ENCODE data around the gene COL16A1.
A peak's percentile ranks its signal among the peaks of the same experiment; 100 is the strongest.

Gene COL16A1

GRCh38 chr1:31663622-31664452 is 40.0 kb downstream of the COL16A1 start:
- DNase-seq, result peak; percentile 29

DNA sequence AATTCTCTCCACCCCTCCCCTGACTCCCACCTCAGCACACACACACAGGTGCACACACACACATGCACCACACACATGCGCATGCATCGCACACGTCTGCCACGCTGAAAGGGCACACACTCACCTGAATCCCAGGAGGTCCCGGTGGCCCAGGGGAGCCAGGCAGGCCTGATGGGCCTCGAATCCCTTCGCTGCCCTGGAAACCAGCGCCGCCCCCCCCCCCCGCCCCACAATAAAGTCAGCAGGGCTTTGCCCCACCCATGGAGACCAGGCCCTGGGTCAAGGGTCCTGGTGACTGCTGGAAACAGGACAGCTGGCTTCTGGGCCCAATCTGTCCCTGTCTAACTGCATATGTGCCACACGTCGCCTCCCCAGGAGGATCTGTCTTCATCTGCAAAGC is 41.4 kb downstream of the COL16A1 start:
- no peak for DNase-seq

DNA sequence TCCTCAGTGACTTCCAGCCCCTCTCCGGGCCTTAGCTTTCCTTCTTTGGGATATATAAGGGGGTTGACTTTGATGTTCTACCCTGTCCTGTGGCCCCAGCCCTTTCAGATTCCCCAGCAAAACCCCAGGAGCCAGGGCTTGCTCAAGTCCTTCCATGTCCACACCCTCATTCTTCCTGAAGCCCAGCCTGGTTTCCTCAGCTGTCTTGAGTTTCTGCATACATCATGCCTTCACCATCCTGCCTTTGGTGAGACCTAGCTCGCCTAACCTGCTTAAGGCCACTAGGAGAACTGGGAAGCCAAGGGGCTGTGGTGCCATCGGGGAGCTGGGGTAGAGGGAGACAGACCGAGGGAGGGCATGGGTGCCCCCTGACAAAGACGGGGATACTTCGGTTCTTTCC is 42.0 kb downstream of the COL16A1 start:
- DNase-seq, result no peak

- DNase-seq, result no peak
Observed at GRCh38 chr1:31660871-31661455, 42.9 kb downstream of the COL16A1 start.

DNA sequence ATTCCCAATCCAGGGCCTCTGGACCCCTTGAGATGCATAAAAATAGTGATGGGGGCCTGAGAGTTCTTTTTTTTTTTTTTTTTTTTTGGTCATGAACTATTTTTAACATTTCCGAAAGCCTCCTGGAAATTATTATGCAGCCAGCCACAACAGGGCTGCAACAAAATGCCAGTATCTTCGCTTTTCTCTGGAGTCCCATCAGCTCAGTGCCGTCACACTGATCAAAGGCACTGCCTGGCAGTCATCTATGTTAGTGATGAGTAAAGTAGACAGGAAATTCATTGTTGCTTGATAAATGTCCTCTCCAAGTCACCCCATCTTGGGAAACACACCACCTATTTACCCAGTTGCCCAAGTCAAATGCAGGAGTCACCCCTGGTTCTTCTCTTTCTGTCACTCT is 43.9 kb downstream of the COL16A1 start:
- no peak for DNase-seq

- DNase-seq, result no peak
Observed at GRCh38 chr1:31658721-31659120, 45.1 kb downstream of the COL16A1 start.

- DNase-seq, result no peak
Observed at GRCh38 chr1:31657972-31658510, 45.8 kb downstream of the COL16A1 start.

GRCh38 chr1:31657020-31657804 is 46.6 kb downstream of the COL16A1 start:
- no peak for DNase-seq

DNA sequence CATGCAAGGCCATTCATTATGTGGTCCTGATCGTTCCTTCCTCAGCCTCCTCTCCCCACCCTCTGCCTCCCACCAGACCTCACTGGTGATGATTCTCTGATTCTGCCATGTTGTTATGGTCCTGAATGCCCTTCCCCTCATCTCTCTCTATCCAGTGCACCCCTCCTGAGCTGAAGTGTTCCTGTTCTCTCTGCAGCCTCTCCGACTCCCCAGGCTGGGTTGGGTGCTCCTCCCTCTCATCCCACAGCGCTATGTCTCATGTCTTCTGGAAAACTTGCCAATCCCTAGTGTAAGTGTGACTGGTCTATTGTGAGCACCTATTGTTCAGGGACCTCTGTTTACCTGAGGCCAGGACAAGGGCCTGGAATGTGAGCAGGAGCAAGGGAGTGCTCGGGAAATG is 48.1 kb downstream of the COL16A1 start:
- DNase-seq, result no peak

DNA sequence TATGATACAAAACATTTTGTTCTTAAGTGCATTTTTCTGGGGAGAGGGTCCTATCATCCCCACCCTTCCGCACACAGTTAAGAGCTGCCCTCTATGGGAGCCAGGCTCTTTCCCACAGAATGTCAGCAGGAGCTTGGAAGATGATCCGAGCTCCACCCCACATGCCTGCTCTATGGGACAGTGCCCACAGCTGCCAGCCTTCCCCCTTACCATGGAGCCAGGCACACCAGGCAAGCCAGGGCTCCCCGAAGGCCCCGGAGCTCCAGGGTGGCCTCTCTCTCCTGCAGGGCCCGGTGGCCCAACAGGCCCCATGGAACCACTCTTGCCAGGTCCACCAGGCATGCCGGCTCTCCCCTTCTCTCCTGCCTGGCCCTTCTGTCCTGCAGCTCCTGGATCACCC is 48.7 kb downstream of the COL16A1 start:
- DNase-seq, result no peak

- DNase-seq, result no peak
Observed at GRCh38 chr1:31654474-31654776, 49.4 kb downstream of the COL16A1 start.

DNA sequence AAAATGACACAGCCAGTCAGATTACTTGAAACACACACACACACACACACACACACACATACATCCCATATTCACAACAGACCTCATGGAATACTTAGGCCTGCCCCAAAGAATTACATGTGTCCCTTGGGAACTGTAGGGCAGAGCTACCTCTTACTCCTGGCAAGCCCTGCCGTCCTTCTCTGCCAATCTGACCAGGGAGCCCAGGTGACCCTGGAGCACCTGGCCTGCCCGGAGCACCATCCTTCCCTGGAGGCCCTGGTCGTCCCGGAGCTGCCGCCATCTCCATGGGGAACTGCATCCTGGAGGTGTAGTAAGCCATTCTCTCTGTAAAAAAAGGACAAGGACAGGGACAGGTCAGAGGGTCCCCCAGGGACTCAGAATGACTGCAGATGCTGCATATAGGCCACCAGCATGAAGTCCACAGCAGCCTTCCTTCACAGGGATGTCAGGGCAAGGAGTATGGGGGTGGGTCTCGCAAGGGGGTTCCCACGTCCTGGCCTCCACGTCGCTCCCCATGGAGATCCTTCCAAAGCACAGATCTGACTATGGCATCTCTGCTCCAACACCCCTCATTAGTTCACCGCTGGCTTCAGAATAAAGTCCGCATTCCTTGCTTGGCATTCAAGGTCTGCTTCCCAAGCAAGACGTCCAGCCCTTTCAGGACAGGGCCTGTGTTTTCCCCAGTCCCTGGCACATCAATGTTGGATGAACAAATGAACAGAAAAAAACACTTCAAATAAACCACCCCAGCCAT is 49.9 kb downstream of the COL16A1 start:
- DNase-seq, result no peak

DNA sequence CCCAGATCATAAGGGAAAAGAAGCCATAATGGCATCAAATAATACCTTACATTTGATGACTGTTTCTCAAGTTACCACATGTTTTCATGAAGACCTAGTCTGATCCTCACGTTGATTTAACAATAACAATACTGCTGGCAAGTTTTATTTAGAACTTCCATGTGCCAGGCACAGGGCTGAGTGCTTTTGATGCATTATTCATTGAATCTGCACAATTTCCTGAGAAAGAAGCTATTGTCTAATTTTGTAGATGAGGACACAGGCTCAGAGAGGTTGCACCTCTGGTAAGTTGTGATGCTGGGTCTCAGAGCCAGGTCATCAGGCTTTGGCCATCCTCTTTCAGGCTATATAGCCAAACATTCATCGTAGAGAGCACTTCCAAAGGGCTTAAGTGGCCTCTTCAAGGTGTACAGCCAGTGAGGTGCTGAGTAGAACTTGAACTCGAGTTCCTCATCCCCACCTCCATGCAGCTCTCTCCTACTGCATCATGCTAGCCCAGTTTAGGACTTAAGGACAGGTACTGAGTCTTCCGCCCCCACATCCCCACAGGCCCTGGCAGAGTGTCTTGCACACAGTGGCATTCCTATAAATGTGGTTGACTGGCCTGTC is 50.8 kb downstream of the COL16A1 start:
- no peak for DNase-seq

DNA sequence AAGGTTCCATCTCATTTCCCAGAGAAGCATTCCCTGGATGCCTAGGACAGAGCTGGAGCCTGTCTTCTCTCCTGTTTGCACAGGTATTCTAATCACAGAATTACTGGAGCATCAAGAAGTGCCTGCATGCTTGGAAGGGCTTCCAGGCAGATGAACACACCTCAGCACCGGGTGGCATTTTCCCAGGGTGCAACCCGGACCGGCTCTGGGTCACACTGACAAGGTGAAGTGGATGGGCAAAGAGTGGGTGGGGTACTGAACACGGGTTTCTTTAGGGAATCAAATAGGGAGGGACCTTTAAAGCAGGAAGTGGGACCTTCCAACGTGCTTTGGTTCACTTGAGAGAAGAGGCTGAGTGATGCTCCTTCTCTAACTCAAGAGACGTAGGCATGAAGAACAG is 52.1 kb downstream of the COL16A1 start:
- DNase-seq, result no peak

DNA sequence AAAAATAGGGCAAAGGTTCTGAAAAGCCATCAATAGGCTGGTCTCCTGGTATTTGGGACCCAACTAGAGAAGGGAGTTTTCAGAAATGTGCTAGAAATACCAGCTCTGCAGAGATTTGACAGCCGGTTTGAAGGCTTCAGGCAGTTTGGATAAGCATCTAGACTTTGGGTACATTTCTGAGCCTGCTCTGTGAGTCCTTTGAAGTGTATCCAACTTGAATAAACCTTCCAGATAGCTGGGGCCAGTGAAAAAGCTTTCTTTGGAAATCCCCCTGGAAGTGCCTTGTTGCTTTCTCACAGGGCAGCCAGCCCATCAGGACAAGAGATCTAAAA is 52.8 kb downstream of the COL16A1 start:
- DNase-seq, result no peak

DNA sequence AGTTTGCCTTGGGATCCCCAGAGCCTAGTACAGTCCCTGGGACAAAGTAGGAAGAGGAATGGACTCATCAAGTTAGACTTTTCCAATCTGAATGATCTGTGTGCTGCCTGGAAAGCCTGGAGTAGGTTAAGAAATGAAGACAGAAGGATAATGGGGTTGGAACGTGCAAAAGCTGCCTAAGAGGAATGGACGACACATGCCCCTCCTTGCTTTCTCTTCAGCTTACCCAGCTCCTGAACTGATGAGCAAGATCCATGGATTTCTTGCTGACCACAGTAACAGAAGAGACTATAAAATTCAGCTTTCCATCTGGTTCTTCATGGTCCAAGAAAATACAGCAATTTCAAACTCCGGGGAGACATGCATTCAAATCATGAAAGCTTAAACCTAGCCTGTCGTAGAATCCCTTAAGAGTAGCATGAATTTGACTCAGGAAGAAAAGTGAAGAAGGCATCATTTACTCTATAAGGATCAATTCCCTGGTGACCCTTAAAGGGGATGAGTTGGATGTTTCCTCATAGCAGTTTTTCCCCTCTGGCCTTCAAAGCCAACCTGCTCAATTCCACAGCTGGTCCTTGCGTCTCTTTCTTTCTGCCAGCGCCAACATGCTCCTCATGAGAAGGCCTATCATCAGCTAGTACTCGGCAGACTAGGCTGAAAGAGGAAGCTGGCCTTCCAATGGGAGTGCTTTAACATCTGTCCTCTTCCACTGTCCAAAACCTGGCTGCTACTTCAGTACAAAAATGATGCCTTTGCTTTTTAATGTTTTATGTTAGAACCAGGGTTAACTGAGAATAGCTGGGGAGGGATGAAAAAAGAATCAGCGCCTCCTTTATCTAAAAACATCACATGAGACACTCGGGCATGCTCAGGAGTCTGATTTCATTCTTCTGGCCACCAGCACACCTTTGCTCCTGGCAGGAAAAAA is 53.4 kb downstream of the COL16A1 start:
- no peak for DNase-seq

- DNase-seq, result no peak
Observed at GRCh38 chr1:31648641-31649357, 55.0 kb downstream of the COL16A1 start.

DNA sequence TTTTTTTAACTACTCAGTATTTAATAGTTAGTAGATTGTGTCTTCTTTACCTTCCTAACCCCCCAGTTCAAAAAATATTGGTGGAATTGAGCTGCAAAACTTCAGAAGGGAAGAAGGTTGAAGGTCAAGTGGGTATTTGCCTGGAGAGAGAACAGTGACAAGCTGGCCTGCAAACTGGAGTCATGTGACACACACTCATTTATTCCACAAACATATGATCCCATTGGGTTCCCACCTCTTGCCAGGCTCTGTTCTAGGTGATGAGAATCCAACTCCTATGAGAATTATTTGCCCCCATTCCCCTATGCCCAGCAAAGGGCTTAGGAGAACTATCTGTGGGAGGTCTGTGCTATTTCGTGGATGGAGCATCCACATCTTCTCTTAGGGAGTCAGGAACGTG is 55.6 kb downstream of the COL16A1 start:
- no peak for DNase-seq

GRCh38 chr1:31647106-31647505 is 56.7 kb downstream of the COL16A1 start:
- no peak for DNase-seq

DNA sequence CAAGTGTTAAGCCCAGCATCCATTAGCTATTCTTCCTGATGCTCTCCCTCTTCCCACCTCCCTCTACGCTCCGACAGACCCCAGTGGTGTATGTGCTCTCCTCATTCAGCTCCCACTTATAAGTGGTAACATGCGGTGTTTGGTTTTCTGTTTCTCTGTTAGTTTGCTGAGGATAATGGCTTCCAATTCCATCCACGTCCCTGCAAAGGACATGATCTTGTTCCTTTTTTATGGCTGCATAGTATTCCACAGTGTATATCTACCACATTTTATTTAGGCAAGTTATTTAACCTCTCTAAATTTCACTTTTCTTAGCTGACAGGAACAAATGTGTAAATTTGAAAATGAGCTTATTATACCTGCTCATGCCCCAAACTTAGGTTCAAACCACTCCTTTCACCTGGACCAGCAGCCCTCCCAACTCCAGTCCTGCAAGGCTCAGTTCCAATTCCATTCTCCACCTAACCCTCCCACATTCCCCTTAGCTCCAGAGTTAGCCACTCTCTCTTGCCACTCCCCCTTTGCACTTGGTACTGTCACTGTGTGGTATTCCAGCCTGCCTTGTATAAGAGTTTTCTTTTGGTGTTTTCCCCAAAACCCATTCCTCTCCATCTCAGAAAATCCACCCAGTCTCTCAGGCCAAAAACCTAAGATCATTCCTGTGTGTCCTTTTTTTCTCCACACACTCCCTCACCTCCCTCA is 57.4 kb downstream of the COL16A1 start:
- DNase-seq, result no peak

DNA sequence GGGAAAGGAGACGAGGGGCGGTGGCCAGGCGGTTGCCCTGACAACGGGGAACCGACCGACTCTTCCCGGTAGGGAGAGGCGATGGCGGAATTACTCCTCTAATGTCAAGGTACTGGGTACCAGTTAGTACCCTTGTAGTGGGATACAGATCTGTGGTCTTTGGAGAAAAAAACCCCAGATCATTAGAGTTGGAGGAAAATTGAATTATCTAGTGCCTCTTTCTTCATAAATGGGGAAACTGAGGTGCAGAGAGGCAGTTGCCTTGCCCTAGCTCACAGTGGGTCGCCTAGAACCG is 58.6 kb downstream of the COL16A1 start:
- DNase-seq, result no peak
